ENCODE data around the gene ST6GALNAC4.
A peak's percentile ranks its signal among the peaks of the same experiment; 100 is the strongest.

Gene ST6GALNAC4

DNA sequence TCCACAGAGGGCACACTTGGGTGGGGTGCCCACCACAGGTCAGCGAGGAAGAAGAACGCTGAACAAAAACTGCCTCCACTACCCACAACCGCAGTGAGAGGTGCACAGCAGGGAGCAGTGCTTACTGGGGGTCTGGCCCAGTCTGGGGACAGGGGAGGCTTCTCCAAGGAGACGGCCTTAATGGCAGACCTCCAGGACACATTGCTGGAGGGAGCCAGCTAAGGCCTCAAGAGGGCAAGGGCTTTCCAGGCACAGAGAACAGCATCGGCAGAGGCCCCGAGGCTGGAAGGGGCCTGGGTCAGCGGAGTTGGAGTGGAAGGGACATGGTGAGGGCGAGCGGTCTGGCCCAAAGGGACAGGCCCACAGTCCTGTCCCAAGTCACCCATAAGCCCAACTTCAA, 29.1 kb upstream of the ST6GALNAC4 start:
- no peak for DNase-seq

DNA sequence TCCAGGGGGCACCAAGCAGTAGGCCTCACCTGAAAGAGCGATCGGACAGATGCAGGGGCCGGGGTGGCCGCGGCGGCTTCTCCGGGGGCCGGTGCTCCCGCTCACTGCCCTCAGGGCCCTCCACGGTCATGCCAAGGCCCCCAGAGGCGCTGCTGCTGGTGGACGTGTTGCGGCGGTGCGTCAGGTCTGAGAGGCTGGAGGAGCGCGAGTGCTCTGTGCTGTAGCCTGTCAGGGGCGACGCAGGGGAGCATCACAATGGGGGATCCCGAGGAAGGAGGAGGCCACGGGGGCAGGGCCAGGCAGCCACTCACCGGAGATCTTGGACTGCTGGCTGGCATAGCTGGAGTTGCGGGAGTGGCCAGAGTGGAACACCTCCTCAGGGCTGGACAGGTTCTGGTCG, 28.5 kb upstream of the ST6GALNAC4 start:
- DNase-seq: no peak

DNA sequence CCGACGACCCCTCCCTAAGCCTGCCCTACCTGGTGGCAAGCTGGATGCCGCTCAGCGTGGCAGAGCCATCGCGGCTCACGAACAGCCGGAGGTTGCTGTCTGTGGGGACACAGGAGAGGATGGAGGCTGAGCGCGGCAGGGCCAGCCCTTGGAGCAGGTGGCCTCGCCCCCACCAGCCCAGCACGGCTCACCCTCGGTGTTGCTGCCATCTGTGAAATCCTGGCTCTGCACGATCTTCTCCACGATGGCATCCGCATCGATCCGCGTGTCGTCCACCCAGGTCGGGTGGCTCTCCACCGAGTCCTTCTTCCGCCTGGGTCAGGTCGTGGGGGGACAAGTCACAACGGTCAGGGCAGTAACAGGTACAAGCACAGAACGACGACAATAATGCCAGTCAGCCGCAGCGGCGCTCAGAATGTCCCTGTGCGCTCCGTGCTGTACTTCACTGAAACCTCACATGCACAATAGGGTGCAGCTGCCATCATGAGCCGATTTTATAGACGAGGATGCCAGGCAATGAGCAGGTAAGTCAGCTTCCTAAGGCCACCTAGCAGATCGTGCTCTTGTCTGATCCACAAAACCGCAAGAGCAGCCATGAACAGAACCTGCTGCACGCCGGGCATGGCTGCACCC, 27.9 kb upstream of the ST6GALNAC4 start:
- DNase-seq: no peak

DNA sequence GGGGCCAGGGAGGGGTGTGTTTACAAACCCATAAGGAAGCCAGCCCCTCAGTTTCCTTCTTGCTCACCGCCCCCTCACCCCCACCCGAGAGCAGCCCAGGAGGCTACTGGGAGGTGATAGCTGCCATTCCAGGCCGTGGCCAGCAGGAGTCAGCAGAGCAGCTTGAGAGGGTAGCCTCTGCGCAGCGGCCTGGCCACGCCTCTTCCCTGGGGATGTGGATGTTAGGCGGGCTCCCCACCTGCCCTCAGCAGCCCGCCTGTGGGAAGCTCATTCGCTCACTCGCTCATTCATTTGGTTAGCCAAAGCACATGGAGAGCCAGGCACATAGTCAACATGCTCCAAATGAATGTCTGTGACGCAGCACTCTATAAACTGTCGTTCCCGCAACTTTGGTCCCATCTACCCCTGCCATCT, 26.9 kb upstream of the ST6GALNAC4 start:
- peak; percentile 89 for DNase-seq

DNA sequence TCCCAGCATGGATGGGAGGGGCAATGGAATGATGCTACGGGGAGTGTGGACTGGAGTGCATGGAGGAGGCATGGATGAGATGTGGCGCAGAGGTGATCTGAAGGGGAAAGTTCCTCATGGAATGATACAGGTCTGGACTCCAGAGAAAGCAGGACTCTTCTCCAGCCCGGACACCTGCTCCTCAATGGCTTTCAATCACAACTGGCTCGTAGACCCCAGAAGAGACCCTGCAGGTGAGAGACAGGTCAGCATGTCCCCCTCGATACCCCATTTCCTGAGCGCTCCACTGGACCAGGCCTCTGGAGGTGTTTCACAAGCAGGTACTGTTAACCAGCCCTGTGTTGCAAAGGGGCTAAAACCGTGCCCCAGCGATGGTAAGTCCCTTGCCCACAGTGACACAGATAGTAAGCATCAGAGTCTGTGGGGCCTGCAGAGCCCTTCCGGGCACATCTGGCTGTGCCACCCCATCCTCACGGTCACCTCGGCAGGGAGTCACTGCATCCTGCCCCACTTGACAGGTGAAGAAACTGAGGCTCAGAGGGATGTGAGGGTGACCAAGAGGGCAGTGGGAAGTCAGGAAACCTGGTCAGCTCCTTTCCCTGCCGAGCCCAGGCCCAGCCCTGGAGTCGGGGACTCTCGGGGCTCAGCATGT, 26.3 kb upstream of the ST6GALNAC4 start:
- no peak for DNase-seq

DNA sequence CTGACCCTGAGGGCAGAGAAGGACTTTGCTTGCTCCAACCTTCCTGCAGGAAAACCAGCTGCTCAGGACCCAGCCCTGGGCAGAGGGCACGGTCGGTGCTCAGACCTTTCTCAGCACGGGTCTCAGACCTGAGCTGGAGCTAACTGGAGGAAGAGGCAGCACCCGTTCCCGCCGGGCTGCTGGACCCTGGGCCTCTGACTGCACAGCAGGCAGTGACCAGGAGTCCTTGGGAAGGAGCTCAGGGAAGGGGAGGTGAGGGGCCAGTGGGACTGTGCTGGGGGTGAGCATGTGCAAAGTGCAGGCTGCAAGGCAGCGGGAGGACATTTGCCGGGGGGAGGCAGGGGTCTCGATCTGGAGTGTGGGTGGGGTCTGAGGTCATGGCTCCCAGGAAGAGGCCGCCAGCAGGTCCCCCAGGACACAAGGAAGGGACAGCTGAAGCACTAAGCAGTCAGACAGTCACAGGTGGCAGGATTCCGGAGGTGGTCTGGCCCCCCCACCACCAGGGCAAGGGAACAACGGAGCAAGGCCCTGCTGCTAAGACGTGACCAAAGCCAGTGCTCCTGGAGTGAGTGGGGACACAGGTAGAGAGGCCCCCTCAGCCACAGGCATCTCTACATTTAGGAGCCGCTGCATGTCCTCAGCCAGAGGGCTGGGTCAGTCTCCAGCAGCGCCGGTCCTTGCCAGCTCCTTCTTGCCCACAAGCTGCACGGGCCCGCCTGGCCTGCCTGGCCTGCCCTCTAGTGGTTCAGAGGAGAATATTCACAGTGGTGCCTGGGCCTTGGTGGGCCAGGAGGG, 25.6 kb upstream of the ST6GALNAC4 start:
- peak; percentile 81 for DNase-seq

DNA sequence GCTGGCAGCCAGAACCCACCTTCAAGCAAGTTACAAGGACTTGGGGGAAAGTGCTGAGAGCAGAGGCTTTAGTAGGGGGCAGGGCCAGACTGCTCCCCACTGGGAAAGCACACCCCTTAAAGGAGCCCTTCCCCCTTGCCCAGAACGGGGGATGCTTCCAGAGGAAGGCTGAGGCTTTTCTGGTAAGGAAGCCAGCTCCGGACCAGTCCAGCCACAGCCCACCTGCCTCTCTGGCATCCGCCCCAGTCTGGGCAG, 25.0 kb upstream of the ST6GALNAC4 start:
- DNase-seq: no peak

DNA sequence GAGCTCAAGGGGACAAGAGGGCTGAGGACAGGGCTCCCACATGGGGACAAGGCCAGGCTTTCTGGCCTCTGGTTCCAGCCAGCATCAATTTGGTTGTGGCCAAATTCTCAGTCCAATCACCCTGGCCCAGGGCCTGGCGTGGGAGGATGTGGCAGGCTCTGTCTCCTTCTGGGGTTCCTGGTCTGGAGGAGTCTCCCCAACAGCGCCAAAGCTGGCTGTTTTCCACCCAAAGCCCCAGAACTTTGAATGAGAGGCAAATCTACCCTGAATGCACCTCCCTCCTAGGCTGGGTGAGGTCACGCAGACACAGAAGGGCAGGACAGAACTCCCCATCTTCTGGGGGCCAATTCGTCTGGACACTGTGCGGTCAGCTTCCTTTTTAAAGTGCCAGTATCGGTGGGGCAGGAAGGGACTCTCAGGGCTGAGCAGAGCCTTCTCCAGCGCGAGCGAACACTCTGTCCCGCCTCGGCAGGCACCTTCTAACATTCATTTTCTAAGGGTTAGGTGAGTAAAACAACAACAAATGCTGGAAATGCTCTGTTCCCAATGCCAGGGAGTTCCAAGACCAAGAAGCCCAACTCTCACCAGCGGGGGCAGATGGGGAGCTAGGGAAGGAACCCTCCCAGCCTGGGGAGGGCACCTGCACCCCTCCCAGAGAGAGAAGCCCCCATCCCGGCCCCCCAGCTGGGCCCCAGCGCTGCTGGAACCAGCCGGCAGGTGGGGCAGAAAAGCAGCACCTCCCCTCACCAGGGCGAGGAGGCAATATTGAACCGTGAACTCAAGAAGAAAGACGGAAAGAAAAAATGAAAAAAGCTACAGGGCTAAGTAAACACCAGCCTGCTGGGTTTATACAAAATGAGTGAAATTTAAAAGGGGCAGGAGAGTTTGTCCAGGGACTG, 24.5 kb upstream of the ST6GALNAC4 start:
- DNase-seq: no peak

DNA sequence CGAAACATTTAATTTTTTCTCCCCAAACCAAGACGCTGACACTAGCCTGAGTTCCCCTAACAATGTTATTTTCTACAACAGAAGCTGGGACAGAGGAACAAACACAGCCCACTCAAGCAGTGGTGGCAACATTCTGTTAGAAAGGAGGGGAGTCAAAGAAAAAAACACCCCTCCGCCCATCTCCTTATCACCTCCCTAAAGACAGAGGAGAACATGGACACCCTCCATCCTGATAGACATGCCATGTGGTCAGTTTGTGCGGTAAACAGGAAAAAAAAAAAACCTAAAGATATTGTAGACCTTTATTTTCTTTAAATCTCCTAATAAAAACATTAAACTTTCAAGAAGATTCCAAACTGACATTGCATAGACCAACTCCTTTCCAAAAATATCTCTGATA, 23.8 kb upstream of the ST6GALNAC4 start:
- DNase-seq: no peak

DNA sequence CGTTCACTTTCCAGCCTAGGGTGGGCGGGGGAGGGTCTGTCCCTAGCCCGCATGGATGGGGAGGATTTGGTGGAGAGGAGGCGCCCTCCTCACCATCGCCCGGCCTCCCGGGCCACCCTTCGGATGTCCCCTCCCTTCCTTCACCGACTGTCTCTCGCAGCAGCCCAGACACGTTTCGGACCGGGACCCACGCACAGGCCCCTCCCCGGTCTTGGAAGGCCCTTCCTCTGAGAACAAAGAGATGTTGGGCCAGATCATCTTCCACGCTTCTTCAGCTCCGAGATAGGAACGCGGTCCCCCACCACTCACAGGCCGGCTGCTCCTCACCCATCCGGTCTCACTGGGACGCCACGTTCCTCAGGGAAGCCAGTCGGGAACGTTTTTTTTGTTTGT, 21.5 kb upstream of the ST6GALNAC4 start:
- no peak for DNase-seq

DNA sequence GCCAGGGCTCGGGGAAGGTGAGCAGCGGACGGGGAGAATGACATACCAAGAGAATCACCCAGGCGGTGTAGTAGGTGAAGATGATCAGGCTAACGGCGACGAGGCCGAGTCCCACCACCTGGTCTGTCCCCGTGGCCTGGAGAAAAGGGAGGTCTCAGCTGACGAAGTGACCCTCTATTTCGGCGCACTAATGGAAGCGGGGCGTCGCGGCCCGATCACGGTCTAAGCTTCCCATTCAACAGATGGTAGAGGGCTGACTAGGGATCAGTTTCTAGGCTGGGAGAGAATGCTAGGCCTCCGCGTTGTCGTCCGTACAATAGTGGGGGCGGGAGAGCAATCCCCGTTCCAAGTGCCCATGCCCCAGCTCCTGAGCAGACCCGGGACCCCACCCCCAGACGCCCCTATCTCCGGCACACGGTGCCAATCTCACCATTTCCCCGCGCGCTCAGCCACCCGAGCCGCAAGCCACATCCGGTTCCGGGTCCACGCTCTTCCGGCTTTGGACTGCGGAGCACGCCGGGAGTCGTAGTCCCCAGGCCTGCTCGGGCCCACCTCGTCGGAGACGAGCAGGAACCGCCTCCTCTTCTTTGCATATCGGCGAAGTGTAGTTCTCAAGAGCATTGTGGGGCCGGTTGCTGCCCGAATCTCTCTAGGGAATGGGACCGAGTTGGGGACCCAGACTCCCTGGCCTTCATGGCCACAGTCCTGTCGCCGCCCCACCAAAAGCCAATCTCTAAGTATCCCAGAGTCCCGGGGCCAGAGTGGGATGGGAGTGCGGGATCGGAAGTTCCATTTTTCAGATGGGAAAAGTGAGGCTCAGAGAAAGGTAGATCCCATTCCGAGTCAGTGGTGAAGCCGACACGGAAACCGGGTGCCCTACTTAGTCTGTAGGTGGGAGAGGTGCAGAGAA, 20.8 kb upstream of the ST6GALNAC4 start, which contains the start of gene DPM2:
Gene DPM2 (minus strand): TSS at position 467 of the 910 bp plus-strand sequence. CDS start 34 bp downstream, at position 433.
- DNase-seq: peak; percentile 92

DNA sequence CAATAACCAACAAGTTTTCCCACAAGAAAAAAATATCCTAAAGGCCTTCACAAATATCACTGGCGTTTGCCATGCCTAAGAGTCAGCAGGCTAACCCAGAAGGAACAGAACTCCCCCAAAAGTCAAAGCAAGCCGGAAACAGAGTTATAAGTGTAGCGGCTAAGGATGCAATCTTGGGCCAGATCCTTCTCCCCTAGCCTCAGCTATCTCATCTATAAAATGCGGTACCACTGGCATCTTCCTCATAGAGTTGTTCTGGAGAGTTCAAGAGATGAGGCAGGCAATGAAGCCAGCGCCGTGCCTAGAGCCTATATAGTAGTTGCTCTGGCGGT, 20.2 kb upstream of the ST6GALNAC4 start:
- no peak for DNase-seq

DNA sequence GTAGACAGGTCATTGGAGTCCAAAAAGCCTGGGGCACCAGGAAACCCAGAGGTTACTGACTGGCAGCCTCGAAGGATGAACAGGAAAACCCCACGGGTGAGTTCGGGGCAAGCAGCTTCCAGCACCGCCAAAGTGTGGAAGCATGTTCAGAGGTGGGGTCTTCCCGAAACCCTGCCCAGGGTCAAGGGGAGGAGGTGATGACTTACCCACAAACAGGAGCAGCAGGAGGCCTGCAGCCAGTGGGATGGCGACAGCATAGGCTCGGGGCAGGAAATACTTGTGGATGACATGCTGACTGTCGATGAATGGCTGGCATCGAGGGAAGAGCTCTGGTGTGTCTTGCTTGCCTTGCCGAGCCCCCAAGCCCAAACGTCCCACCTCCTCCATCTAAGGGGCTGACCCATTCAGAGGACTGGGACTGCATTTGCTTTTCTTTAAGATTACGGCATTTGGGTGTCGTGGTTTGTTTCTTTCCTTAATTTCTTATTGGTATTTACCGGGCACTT, 19.6 kb upstream of the ST6GALNAC4 start:
- DNase-seq: no peak

DNA sequence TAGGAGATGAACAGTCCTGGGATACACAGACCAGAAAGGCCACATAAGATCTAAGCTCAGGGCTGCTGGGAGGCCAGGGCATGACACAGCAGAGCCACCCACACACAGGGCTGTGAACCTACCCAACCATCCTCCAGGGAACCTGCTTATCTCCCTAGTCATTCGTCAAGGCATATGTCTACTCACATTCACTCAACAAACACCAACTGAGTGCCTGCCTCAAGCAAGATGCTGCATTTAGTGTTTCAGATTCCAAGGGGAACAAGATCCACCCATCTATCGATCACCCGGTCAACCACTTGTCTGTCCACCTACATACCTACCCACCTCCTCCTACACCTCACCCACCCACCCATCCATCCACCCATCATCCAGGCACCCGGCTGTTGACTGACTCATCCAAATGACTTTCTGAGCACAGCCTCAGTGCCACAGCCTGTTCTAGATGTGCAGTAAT, 19.0 kb upstream of the ST6GALNAC4 start:
- no peak for DNase-seq

DNA sequence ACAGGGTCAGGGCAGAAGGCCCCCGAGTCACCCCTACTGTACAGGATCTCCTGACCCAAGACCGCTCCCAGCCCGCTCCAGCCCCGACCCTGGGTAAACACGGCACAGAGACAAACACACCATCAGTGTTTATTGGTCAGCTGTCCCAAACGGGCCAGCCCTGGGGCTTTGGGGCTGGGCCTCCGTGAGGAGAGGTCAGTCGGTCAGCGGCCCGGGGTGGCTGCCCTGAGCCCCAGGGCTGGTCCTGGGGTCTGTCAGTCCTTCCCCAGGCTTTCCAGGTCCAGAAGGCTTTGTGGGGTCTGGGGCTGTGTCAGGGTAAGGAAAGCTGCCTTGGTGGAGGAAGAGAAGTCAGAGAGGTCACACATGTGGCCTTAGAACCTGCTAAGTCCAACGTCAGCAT, 18.1 kb upstream of the ST6GALNAC4 start:
- DNase-seq: no peak

DNA sequence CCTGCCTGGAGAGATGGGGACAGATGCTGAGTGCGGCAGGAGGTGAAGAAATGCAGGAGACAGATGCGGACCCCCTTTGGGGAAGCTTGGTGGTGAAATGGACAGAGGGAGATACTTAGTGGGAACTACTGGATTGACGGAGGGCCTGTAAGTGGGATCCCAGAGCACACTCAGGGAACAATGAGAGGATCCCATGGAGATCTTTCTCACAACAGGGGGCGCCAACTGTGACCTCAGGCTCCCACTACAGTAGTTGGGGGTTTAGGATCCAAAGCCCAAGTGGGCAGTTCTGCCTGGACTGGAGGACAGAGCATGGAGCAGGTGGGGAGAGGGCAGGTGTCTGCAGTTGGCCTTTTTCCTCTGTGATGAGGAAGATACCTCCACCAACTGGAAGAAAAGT, 17.4 kb upstream of the ST6GALNAC4 start:
- no peak for DNase-seq

DNA sequence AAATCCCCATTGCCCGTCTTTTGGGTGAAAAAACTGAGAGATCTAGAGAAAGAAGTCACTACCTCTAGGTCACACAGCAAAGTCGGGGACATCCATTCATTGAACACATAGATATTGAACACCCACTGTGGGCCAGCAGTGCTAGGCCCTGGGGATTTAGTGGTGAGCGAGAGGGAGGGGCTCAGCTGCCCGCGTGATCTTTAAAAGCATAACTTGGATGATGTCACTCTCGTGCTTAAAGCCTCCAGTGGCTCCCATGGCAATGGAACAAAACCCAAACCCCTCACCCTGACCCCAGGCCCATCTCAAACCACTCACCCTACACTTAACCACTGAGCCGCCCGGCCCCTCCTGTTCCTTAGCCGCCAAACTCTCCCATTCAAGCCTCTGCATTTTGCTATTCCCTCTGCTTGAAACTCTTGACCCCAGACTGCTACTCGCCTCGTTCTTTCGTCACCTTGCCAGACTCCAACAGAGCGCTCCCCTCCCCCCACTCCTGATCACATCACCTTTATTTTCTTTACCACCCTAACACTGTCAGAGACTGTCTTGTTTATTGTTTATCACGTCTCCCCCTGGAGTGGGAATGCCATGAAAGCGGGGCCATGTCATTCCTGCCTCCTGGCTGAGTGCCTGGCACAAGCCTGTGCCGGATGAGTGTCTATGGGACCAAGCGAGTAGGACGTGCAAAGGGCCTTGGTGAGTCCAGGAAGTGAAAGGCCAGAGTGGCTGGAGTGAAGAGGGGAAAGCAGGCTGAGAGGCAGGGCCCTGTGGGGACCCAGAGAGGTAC, 14.4 kb upstream of the ST6GALNAC4 start:
- DNase-seq: no peak

DNA sequence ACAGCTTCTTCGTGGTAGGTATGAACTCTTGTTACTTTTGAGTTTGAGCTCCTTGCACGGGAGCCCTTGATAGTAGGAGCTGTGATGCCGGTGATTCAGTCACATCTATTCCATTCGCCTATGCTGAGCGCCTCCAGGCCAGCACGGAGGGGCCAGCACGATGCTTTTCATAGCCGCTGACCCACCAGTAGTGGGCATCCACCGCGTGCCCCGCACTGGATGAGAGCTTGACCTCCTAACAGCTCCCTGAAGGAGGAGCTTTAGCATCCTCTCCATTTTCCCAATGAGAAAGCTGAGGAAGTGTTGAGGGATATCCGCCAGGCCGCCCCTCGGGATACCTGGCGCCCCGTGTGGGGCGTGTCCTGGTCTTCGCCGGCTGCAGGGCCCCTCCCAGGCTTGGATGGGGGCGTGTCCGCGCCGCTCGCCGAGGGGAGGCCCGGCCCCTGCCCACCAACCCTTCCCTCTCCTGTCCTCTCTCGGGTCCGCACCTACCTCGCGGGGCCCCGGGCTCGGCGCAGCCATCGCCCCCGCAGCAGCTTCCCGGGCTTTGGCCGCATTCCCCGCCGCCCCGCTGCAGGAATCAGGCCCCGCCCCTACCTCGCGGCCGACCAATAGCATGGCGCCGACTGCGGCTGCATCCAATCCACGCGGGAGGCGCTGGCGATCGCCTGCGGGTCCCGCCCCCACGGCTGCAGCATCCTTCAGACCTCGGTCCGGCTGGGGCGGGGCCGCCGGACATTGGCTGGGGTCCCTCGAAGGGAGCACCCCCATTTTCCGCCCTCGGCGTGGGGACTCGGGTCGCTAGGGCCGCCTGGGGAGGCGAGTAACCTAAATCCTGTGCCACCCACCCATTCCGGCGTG, 13.6 kb upstream of the ST6GALNAC4 start, which contains the start of gene PIP5KL1:
Gene PIP5KL1 (minus strand): TSS at position 547 of the 861 bp plus-strand sequence. CDS start 25 bp downstream, at position 522.
- peak; percentile 87 for DNase-seq

DNA sequence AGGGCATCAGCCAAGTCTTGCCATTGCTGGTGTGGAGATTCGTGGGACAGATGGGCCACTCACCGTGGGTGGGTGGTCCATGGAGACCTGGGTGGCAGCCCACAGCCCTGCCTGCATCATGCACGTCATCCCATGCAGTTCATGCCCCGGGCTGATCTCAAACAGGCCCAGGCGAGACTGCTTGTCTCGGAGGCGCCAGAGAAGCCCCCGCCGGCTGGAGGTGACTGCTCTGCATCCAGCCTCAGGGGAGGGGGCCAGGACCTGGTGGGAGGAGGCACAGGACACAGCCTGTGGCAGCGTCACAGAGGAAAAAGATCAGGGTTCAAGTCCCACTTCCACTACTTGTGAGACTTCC, 12.8 kb upstream of the ST6GALNAC4 start:
- DNase-seq: no peak
